ENCODE results near the gene YAF2. TPM values are rescaled to one million over a fixed set of nuclear protein-coding genes. Genes with fewer than 3 reads are reported as not detected.

YAF2 gene
- total and polyA plus RNA-seq, 2 of the 13 experiments (the other 11 are each of a cell fraction or from before 2014, with no cell fraction given), result 8.4 to 11.7 TPM

DNA sequence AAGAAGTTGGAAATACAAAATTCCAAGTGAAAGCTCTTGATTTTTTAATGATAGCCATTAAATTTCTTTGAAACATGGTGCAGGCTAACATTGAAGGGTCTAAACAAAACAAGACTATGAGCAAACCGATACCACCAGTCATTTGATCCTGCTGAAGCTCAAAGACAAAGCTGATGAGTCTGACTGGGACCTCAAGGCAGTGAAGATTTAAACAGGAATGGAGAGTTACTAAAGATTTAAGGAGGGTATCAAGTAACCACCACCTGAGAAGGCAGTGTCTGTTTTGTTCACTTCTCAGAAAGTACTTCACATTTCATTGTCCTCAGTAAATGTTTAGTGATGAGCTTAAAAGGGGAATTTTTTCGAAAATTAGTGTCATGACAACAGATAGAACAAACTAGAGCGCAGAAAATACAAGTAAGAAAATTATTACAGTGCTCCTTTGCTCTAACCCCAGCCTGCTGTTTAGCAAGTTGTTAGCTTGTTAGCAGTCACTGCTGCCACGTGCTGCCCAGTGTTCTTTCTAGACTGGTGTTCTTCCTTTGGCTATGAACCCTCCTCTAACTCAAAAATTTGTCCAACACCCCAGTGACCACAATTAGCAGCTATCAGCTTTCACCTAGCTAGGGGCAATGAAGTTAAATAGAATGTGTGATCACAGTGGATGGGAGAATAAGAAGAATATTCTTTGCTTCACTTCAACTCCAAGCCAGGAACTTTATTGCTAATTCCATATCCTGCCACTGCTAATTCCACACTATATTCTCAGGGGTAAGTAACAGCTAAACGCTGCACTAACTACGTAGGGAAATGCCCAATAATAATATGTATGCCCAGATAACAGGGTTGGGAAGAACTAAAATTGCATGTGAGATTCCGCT is 41.1 kb downstream of the YAF2 start (continued):
- TF ChIP-seq, protein P1, sequence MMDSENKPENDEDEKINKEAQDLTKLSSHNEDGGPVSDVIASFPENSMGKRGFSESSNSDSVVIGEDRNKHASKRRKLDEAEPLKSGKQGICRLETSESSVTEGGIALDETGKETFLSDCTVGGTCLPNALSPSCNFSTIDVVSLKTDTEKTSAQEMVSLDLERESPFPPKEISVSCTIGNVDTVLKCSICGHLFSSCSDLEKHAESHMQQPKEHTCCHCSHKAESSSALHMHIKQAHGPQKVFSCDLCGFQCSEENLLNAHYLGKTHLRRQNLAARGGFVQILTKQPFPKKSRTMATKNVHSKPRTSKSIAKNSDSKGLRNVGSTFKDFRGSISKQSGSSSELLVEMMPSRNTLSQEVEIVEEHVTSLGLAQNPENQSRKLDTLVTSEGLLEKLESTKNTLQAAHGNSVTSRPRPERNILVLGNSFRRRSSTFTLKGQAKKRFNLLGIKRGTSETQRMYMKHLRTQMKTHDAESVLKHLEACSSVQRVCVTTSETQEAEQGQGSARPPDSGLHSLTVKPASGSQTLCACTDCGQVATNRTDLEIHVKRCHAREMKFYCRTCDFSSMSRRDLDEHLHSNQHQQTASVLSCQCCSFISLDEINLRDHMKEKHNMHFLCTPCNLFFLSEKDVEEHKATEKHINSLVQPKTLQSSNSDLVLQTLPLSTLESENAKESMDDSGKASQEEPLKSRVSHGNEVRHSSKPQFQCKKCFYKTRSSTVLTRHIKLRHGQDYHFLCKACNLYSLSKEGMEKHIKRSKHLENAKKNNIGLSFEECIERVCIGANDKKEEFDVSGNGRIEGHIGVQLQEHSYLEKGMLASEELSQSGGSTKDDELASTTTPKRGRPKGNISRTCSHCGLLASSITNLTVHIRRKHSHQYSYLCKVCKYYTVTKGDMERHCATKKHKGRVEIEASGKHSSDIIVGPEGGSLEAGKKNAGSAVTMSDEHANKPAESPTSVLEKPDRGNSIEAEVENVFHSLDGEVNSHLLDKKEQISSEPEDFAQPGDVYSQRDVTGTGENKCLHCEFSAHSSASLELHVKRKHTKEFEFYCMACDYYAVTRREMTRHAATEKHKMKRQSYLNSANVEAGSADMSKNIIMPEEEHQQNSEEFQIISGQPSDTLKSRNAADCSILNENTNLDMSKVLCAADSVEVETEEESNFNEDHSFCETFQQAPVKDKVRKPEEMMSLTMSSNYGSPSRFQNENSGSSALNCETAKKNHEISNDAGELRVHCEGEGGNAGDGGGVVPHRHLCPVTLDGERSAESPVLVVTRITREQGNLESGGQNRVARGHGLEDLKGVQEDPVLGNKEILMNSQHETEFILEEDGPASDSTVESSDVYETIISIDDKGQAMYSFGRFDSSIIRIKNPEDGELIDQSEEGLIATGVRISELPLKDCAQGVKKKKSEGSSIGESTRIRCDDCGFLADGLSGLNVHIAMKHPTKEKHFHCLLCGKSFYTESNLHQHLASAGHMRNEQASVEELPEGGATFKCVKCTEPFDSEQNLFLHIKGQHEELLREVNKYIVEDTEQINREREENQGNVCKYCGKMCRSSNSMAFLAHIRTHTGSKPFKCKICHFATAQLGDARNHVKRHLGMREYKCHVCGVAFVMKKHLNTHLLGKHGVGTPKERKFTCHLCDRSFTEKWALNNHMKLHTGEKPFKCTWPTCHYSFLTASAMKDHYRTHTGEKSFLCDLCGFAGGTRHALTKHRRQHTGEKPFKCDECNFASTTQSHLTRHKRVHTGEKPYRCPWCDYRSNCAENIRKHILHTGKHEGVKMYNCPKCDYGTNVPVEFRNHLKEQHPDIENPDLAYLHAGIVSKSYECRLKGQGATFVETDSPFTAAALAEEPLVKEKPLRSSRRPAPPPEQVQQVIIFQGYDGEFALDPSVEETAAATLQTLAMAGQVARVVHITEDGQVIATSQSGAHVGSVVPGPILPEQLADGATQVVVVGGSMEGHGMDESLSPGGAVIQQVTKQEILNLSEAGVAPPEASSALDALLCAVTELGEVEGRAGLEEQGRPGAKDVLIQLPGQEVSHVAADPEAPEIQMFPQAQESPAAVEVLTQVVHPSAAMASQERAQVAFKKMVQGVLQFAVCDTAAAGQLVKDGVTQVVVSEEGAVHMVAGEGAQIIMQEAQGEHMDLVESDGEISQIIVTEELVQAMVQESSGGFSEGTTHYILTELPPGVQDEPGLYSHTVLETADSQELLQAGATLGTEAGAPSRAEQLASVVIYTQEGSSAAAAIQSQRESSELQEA (CRISPR knock-in tag; IDR thresholded peaks at IDR 0.05; ENCODE audit: not compliant biosample characterization), result no peak
- TF ChIP-seq, protein P2, sequence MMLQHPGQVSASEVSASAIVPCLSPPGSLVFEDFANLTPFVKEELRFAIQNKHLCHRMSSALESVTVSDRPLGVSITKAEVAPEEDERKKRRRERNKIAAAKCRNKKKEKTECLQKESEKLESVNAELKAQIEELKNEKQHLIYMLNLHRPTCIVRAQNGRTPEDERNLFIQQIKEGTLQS (CRISPR knock-in tag; IDR thresholded peaks at IDR 0.05), result no peak
- no peak for TF ChIP-seq KLF12 (CRISPR knock-in tag; IDR thresholded peaks at IDR 0.05; ENCODE audit: borderline replicate concordance)
- TF ChIP-seq, protein P3, sequence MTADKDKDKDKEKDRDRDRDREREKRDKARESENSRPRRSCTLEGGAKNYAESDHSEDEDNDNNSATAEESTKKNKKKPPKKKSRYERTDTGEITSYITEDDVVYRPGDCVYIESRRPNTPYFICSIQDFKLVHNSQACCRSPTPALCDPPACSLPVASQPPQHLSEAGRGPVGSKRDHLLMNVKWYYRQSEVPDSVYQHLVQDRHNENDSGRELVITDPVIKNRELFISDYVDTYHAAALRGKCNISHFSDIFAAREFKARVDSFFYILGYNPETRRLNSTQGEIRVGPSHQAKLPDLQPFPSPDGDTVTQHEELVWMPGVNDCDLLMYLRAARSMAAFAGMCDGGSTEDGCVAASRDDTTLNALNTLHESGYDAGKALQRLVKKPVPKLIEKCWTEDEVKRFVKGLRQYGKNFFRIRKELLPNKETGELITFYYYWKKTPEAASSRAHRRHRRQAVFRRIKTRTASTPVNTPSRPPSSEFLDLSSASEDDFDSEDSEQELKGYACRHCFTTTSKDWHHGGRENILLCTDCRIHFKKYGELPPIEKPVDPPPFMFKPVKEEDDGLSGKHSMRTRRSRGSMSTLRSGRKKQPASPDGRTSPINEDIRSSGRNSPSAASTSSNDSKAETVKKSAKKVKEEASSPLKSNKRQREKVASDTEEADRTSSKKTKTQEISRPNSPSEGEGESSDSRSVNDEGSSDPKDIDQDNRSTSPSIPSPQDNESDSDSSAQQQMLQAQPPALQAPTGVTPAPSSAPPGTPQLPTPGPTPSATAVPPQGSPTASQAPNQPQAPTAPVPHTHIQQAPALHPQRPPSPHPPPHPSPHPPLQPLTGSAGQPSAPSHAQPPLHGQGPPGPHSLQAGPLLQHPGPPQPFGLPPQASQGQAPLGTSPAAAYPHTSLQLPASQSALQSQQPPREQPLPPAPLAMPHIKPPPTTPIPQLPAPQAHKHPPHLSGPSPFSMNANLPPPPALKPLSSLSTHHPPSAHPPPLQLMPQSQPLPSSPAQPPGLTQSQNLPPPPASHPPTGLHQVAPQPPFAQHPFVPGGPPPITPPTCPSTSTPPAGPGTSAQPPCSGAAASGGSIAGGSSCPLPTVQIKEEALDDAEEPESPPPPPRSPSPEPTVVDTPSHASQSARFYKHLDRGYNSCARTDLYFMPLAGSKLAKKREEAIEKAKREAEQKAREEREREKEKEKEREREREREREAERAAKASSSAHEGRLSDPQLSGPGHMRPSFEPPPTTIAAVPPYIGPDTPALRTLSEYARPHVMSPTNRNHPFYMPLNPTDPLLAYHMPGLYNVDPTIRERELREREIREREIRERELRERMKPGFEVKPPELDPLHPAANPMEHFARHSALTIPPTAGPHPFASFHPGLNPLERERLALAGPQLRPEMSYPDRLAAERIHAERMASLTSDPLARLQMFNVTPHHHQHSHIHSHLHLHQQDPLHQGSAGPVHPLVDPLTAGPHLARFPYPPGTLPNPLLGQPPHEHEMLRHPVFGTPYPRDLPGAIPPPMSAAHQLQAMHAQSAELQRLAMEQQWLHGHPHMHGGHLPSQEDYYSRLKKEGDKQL (CRISPR knock-in tag; IDR thresholded peaks at IDR 0.05; ENCODE audit: low read depth), result no peak
- TF ChIP-seq RXRB (CRISPR knock-in tag; IDR thresholded peaks at IDR 0.05; ENCODE audit: borderline replicate concordance), result no peak
- no peak for TF ChIP-seq ZNF10 (CRISPR knock-in tag; IDR thresholded peaks at IDR 0.05; ENCODE audit: borderline replicate concordance, low read depth)
- no peak for TF ChIP-seq HOXA3 (CRISPR knock-in tag; IDR thresholded peaks at IDR 0.05)

Data from HepG2 (cell line).